Loucy (cell line): ENCODE data around the gene CNTNAP2.
"Not testable (repeated sequence)": the region's sequence is repeated elsewhere in the genome, so short reads cannot be mapped to it uniquely, and the experiment has no call there.

ENCODE experiments used
- H2AFZ ChIP-seq: fragments of 200-600 bp; sonication (generic); 2 replicates; pipeline ENCODE4 v1.6.0; 2016; ENCODE audit warnings: antibody characterized with exemption, mild to moderate bottlenecking, low read length, moderate library complexity
- H3F3A ChIP-seq: fragments of 200-600 bp; 2 replicates; pipeline ENCODE4 v1.6.0; 2016; ENCODE audit warnings: antibody characterized with exemption, low read depth, mild to moderate bottlenecking
- H3K27me3 ChIP-seq: fragments of 200-600 bp; sonication (generic); 2 replicates; pipeline ENCODE4 v1.6.1; 2014; ENCODE audit warnings: low read length, mild to moderate bottlenecking; ENCODE audit not compliant: insufficient read depth, poor library complexity, severe bottlenecking
- H3K36me3 ChIP-seq: fragments of 200-600 bp; sonication (generic); 2 replicates; pipeline ENCODE4 v1.6.1; 2016; ENCODE audit warnings: low read length; ENCODE audit not compliant: insufficient read depth
- H3K4me1 ChIP-seq: fragments of 200-600 bp; sonication (generic); 2 replicates; pipeline ENCODE4 v1.5.1; 2014; ENCODE audit warnings: low read length, mild to moderate bottlenecking; ENCODE audit not compliant: insufficient read depth, poor library complexity, severe bottlenecking
- H3K4me2 ChIP-seq: fragments of 200-600 bp; sonication (generic); 2 replicates; pipeline ENCODE4 v1.6.0; 2014; ENCODE audit warnings: antibody characterized with exemption, low read length, low read depth, mild to moderate bottlenecking; ENCODE audit not compliant: poor library complexity, severe bottlenecking
- H3K4me3 ChIP-seq: fragments of 200-600 bp; sonication (generic); 2 replicates; pipeline ENCODE4 v1.5.1; 2014; ENCODE audit warnings: low read length, mild to moderate bottlenecking, mixed read lengths; ENCODE audit not compliant: poor library complexity, severe bottlenecking
- H3K79me2 ChIP-seq: fragments of 200-600 bp; sonication (generic); 2 replicates; pipeline ENCODE4 v1.6.1; 2014; ENCODE audit warnings: low read length; ENCODE audit not compliant: insufficient read depth
- H3K9ac ChIP-seq: fragments of 200-600 bp; sonication (generic); 2 replicates; pipeline ENCODE4 v1.6.0; 2014; ENCODE audit warnings: mild to moderate bottlenecking, low read depth, low read length, moderate library complexity; ENCODE audit not compliant: poor library complexity, severe bottlenecking
- H3K9me2 ChIP-seq: fragments of 200-600 bp; sonication (generic); replicated peaks from 2 replicates; pipeline ENCODE4 v1.6.1; 2016; ENCODE audit warnings: low read depth, low read length, mixed read lengths
- H3K9me3 ChIP-seq: fragments of 200-600 bp; sonication (generic); 2 replicates; pipeline ENCODE4 v1.6.1; 2014; ENCODE audit warnings: mild to moderate bottlenecking, antibody characterized with exemption, low read length, low read depth; ENCODE audit not compliant: insufficient read depth
- H4K20me1 ChIP-seq: fragments of 200-600 bp; sonication (generic); 2 replicates; pipeline ENCODE4 v1.6.0; 2014; ENCODE audit warnings: antibody characterized with exemption, low read length, mild to moderate bottlenecking; ENCODE audit not compliant: insufficient read depth, poor library complexity, severe bottlenecking
- EZH2phosphoT487 ChIP-seq: fragments of 200-600 bp; IDR thresholded peaks from 2 replicates; pipeline ENCODE4 v1.6.1; 2018; ENCODE audit warnings: antibody characterized with exemption, mild to moderate bottlenecking, moderate library complexity, borderline replicate concordance
- TF ChIP-seq, protein P1 (sequence below): fragments of 200-600 bp; sonication (generic); conservative IDR thresholded peaks from 2 replicates; pipeline ENCODE4 v1.5.1; 2014; ENCODE audit warnings: mild to moderate bottlenecking, antibody characterized with exemption, low read length

The CNTNAP2 gene

DNA sequence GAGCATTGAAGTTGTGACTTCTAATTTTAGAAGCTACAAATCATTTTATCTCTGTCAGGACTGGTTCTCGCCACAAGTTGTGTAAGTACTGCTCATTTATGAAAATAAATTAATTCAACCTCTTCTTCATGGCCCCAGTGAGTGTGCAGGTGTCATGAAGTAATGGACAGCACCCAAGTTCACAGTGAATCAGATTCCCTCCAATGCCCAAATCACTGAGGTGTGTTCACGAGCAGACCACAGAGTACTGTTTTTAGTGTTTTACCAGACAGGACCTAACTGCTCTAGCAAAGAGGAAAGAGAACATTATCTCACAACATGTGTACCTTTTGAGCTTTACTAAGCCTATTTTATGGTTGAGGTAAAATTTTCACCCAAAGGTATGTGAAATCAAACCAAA is 980.0 kb downstream of the CNTNAP2 start:
- Histone ChIP-seq H2AFZ (no peak overlapping the region), H3K79me2 (no peaks in the 10 kb centered on the region), H3K9me2 (no peaks in the 10 kb centered on the region), H3K9ac (no peak overlapping the region), H3K4me2 (no peak overlapping the region), H3K36me3 (no peaks in the 10 kb centered on the region), H3K27me3 (no peaks in the 10 kb centered on the region), H3K4me1 (no peaks in the 10 kb centered on the region), H3F3A (no peaks in the 10 kb centered on the region), H3K9me3 (no peaks in the 10 kb centered on the region; the same call in 1 of the 2 replicates), H3K4me3 (no peak overlapping the region), H4K20me1 (no peaks in the 10 kb centered on the region)
- no peak for TF ChIP-seq EZH2phosphoT487
- TF ChIP-seq, protein P1, sequence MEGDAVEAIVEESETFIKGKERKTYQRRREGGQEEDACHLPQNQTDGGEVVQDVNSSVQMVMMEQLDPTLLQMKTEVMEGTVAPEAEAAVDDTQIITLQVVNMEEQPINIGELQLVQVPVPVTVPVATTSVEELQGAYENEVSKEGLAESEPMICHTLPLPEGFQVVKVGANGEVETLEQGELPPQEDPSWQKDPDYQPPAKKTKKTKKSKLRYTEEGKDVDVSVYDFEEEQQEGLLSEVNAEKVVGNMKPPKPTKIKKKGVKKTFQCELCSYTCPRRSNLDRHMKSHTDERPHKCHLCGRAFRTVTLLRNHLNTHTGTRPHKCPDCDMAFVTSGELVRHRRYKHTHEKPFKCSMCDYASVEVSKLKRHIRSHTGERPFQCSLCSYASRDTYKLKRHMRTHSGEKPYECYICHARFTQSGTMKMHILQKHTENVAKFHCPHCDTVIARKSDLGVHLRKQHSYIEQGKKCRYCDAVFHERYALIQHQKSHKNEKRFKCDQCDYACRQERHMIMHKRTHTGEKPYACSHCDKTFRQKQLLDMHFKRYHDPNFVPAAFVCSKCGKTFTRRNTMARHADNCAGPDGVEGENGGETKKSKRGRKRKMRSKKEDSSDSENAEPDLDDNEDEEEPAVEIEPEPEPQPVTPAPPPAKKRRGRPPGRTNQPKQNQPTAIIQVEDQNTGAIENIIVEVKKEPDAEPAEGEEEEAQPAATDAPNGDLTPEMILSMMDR: no peak

DNA sequence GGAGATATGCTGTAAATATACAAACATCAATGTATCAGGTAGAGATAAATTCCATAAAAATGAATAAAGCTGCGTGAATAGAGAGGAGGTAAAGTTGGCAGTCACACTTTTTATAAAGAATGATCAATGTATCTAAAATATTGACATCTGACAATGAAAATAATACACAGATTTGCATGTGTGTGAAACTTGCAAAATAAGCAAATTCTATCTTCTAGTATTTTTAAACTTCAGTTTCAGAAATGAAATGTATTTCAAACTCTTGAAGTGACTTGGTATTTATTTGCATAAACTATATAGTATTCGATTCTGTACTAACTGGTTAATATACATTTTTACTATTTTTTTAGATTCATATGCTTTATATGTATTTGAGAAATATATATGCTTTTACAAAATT is 986.6 kb downstream of the CNTNAP2 start:
- no peaks in the 10 kb centered on the region for H3K36me3 ChIP-seq
- no peaks in the 10 kb centered on the region for H3K79me2 ChIP-seq
- H3K27me3 ChIP-seq: no peaks in the 10 kb centered on the region
- no peak overlapping the region for H3K9ac ChIP-seq
- no peaks in the 10 kb centered on the region for H4K20me1 ChIP-seq
- no peak overlapping the region for H2AFZ ChIP-seq
- no peaks in the 10 kb centered on the region for H3F3A ChIP-seq
- H3K4me1 ChIP-seq: no peaks in the 10 kb centered on the region
- H3K9me2 ChIP-seq: no peaks in the 10 kb centered on the region
- no peaks in the 10 kb centered on the region; the same call in 1 of the 2 replicates for H3K9me3 ChIP-seq
- no peak for TF ChIP-seq EZH2phosphoT487
- TF ChIP-seq, protein P1: no peak
- H3K4me2 ChIP-seq: no peak overlapping the region
- H3K4me3 ChIP-seq: no peak overlapping the region

DNA sequence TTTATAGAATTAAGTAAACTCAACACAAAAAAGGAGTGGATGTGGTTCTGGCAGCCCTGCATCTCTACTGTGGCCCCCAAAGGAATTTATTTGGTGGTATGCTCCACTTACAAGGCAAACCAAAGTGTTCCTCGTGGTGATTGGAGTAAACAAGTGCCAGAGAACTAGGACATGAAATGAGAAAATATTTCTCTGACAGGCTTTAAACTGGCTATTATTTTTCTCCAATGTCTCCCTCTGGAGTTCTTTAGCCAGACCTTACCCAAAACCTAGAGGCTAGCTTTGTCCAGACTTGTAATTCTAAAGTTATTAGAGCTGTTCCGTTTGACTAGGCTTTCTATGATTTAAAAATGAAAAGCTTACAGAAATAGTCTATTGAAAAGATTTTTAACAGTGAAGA is 990.1 kb downstream of the CNTNAP2 start:
- Histone ChIP-seq H3K9me3 (no peaks in the 10 kb centered on the region; the same call in 1 of the 2 replicates), H3K36me3 (no peaks in the 10 kb centered on the region), H3K9ac (no peak overlapping the region), H3K4me3 (no peak overlapping the region), H3K79me2 (no peaks in the 10 kb centered on the region), H3K27me3 (no peaks in the 10 kb centered on the region), H3K4me2 (no peak overlapping the region), H3K4me1 (no peaks in the 10 kb centered on the region), H4K20me1 (no peaks in the 10 kb centered on the region), H2AFZ (no peak overlapping the region), H3F3A (no peaks in the 10 kb centered on the region), H3K9me2 (no peaks in the 10 kb centered on the region)
- TF ChIP-seq, protein P1: no peak
- TF ChIP-seq EZH2phosphoT487: no peak

DNA sequence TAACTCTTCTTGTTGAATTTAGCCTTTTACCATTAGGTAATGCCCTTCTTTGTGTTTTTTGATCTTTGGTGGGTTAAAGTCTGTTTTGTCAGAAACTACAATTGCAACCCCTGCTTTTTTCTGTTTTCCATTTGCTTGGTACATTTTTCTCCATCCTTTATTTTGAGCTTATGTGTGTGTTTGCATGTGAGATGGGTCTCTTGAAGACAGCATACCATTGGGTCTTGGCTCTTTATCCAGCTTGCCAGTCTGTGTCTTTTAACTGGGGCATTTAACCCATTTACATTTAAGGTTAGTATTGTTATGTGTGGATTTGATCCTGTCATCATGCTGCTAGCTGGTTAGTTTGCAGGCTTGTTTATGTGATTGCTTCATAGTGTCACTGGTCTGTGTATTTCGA is 997.9 kb downstream of the CNTNAP2 start:
- H2AFZ ChIP-seq, H3K9me3 ChIP-seq, H3K9ac ChIP-seq, H3K36me3 ChIP-seq, H4K20me1 ChIP-seq, H3K4me2 ChIP-seq, H3K4me1 ChIP-seq, H3K79me2 ChIP-seq, H3K27me3 ChIP-seq, H3K9me2 ChIP-seq, H3F3A ChIP-seq, H3K4me3 ChIP-seq: not testable (repeated sequence)
